Activated naive CD4-positive, alpha-beta T cell treated with anti-CD3 and anti-CD28 coated beads, Interleukin-2, amount 50 U/mL, for 16 hours (primary cell): ENCODE measurements around the gene PSD4.

ENCODE experiments used
- DNase-seq: peaks from one replicate; pipeline ENCODE4 v3.0.0-alpha.2; 2020

Gene PSD4

GRCh38 chr2:113209011-113209645, 35.4 kb downstream of the PSD4 start:
- no peak for DNase-seq

- no peak for DNase-seq
Measured at GRCh38 chr2:113209646-113210171, 35.9 kb downstream of the PSD4 start.

GRCh38 chr2:113211226-113212105, 37.7 kb downstream of the PSD4 start:
- no peak for DNase-seq

DNA sequence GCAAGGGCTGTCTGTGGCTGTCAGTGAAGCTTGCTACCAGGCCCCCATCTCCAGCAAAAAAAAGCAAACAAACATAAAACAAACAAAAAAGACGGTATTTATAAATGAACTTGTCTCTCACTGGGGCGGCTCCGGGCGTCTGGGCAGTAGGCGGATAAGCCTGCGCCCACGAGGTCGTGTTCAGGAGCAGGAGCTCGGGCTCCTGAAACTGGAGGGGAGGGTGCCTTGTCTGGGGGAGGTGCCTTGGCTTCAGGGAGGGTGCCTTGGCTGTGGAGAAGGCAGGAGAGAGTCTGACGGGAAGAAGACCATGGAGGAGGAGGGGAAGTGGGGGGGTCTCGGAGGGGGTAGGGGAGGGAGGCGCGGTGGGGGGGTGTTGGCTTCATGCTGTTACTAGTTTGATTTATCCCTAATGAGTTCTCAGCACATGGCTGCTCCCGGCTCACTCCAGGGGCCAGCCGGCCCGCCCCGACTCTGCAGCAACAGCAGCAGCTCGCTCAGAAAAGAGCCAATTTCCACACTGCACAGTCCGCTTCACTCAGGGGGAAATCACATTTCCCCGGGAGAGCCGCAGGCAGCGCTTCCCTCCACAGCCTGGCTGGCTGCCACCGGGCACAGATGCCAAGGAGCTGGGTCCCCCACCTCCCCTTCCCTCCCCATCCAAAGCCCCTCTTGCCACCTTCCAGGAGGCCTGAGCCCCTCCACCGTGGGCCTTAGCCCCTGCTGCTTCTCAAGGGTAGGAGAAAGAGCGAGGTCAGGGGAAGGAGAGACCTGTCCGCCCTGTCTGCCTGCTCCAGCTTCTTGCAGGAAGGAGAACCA, 38.7 kb downstream of the PSD4 start:
- no peak for DNase-seq

DNA sequence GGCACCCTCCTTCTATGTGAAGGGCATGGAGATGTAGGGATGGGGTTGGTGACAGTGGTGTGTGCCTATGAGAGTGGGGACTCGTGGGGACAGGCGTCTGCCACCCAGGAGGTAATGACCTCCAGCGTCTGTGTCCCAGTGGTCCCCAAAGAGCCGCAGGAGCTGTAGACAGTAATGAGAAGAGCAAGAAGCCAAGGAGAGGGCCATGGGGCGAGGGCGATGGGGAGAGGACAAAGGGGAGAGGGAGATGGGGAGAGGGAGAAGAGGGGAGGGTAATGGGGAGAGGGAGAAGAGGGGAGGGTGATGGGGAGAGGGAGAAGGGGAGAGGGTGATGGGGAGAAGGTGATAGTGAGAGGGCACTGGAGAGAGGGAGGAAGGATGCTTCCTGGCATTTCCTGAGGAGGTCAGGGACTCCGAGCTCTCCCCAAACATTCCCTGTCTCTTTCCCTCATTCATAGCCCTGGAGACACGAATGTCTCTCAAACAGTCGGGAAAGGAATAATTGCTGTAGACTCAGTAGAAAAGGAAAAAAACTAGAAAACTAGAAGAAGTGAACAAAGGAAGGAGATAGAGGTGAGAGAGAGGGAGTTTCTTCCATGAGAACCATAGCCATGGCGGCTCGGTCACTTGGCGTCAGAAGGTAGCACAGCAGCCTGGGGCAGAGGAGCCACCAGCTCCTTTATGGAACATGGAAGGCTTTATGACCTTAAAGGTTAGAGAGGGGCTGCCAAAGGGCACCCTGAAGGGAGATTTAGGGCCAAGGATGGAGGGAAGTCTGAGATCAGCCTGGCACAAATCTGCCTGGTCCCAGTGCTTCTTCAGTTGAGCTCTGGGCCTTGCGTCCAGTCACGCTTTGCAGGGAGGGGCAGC, 39.5 kb downstream of the PSD4 start:
- no peak for DNase-seq

- DNase-seq = no peak
Measured at GRCh38 chr2:113214141-113214540, 40.4 kb downstream of the PSD4 start.

DNA sequence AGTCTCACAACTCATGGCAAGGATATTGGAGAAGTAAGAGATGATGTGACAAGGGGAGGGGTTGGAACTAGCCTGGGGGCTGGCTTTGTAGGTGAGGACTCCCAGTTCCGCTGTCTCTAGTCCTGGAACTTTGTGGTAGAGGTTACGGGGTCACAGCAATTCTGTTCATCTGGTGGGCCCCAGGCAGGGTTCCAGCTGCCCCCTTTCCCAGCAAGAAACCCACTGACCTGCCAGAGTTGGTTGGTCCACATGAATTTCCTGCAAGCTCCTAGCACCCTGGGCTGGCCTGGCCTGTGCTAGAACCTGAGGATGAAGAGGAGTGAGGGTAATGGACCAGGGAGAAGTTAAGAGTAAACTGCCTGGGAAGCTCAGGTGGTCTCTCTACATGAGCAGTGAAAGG, 41.3 kb downstream of the PSD4 start:
- DNase-seq = no peak

- no peak for DNase-seq
Measured at GRCh38 chr2:113216321-113216720, 42.5 kb downstream of the PSD4 start.

GRCh38 chr2:113216891-113217454, 43.2 kb downstream of the PSD4 start:
- DNase-seq = no peak

GRCh38 chr2:113217455-113218282, 43.9 kb downstream of the PSD4 start:
- DNase-seq = no peak

GRCh38 chr2:113218283-113219091, 44.7 kb downstream of the PSD4 start:
- no peak for DNase-seq

GRCh38 chr2:113219092-113219441, 45.3 kb downstream of the PSD4 start:
- no peak for DNase-seq

- no peak for DNase-seq
Measured at GRCh38 chr2:113219525-113219888, 45.7 kb downstream of the PSD4 start.

DNA sequence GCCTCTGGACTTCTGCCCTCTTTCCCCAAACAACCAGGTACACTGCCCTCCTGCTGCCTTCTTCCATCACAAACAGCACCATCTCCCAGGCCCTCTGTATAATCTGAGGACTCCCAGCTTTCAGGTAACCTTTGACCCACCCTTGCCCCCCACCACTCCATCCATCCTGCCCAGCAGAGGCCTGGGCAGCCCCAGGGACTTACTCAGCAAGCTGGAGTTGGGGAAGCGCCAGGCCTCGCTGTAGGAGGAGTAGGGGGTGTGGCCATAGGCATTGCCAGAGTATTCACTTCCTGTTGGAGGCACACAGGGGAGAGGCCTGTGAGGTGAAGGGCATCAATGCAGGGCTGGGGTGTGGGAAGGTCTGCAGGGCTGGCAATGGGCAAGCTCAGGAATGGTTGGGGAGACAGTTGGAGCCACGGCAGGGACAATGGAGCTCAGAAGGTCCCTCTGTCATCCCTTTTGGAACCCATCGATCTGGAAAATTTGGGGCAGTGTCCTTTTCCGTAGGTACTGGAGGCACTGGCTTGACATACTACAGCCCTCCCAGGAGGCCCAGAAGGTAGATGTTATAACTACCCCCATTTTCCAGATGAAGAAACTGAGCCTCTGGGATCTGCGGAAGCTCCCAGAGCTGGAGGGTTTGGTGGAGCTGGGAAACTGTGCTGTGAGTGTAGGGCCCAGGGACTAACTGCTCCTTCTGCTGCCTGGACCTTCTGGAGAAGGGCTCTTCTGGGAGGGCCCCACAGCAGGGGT, 46.3 kb downstream of the PSD4 start:
- no peak for DNase-seq

- no peak for DNase-seq
Measured at GRCh38 chr2:113220970-113221708, 47.4 kb downstream of the PSD4 start.

DNA sequence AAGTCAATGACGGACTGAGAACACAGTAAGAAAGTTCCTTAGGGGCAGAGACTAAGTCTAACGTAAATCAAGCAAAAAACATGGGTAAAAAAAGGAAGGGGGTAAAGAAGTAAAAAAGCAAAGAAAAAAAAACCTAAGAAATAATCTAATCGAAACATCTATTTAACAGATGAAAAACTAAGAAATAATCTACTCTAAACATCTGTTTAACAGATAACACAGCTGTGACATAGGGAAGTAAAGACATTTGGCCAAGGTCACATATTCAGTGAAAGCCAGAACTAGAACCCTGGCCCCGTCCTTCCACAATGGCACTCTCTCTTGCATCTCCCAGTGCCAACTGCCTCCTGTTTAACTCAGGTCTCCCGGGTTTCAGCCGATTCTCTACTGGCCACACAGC, 48.1 kb downstream of the PSD4 start:
- no peak for DNase-seq

GRCh38 chr2:113223813-113224212, 50.0 kb downstream of the PSD4 start:
- no peak for DNase-seq

GRCh38 chr2:113224647-113225236, 51.0 kb downstream of the PSD4 start:
- DNase-seq = no peak
